Subcutaneous abdominal adipose tissue (tissue), 5 donors: ENCODE results near the gene CALD1.

Experiments
- H3K27ac ChIP-seq: one replicate; pipeline ENCODE4 v1.7.0; 2013; ENCODE audit warnings: low read depth, mild to moderate bottlenecking, inconsistent platforms, low read length, moderate library complexity
- H3K27me3 ChIP-seq, 5 donors: one replicate each; pipeline ENCODE4 v1.7.0; 2013; ENCODE audit warnings: low read length in 5 of 5, inconsistent platforms in 1 of 5; ENCODE audit not compliant: control insufficient read depth in 5 of 5, insufficient read depth in 4 of 5
- H3K36me3 ChIP-seq, 5 donors: one replicate each; pipeline ENCODE4 v1.7.0; 2013; ENCODE audit warnings: low read length in 5 of 5; ENCODE audit not compliant: control insufficient read depth in 5 of 5, insufficient read depth in 5 of 5
- H3K4me1 ChIP-seq, 5 donors: one replicate each; pipeline ENCODE4 v1.7.0; 2013; ENCODE audit warnings: low read length in 5 of 5, mild to moderate bottlenecking in 3 of 5, moderate library complexity in 1 of 5; ENCODE audit not compliant: control insufficient read depth in 5 of 5, insufficient read depth in 5 of 5
- H3K4me3 ChIP-seq, 5 donors: one replicate each; pipeline ENCODE4 v1.7.0; 2013; ENCODE audit warnings: low read length in 5 of 5, low read depth in 1 of 5
- H3K9ac ChIP-seq, 5 donors: one replicate each; pipeline ENCODE4 v1.7.0; 2013; ENCODE audit warnings: low read length in 5 of 5, mild to moderate bottlenecking in 4 of 5, moderate library complexity in 3 of 5
- H3K9me3 ChIP-seq, 5 donors: one replicate each; pipeline ENCODE4 v1.7.0; 2013; ENCODE audit warnings: low read length in 5 of 5; ENCODE audit not compliant: control insufficient read depth in 5 of 5
- donor health status: healthy.
- donor health status: healthy.
- donor health status: healthy.
- donor health status: healthy.
- donor health status: healthy.

The CALD1 gene

GRCh38 chr7:134761266-134761665 lies 18.2 kb upstream of the CALD1 start:
- no peaks in the 10 kb centered on the region for H3K4me1 ChIP-seq
- no peaks in the 10 kb centered on the region for H3K9me3 ChIP-seq
- no peaks in the 10 kb centered on the region for H3K27me3 ChIP-seq
- no peak overlapping the region for H3K4me3 ChIP-seq
- H3K27ac ChIP-seq = no peak overlapping the region
- no peak overlapping the region for H3K9ac ChIP-seq
- no peaks in the 10 kb centered on the region for H3K36me3 ChIP-seq

DNA sequence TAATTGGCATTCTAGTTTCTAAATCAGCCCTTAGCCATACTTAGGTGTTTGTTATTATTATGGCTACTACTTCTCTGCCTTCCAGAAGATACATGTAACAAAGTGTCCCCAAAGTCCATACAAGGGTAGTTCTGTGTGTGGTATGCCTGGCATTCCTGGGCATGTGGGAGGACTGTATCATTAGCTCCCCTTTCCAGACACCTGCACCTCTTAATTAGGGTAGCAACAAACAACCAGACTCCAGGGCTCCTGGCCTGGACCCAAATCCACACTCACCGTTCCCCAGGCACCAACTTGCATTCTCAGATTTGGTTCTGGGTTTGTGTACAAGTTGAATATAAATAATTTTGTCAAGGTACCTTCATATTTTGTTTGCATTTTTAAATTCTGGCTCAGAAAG lies 15.5 kb upstream of the CALD1 start:
- no peak overlapping the region for H3K4me3 ChIP-seq
- no peaks in the 10 kb centered on the region for H3K36me3 ChIP-seq
- H3K27me3 ChIP-seq = no peaks in the 10 kb centered on the region
- H3K27ac ChIP-seq = no peak overlapping the region
- H3K4me1 ChIP-seq = peaks cover 0 to 17% (median 14%) of the 10 kb centered on the region in 5 donors
- H3K9me3 ChIP-seq = no peaks in the 10 kb centered on the region
- H3K9ac ChIP-seq = no peak overlapping the region

- H3K27me3 ChIP-seq = no peaks in the 10 kb centered on the region
- H3K4me3 ChIP-seq = no peak overlapping the region
- H3K27ac ChIP-seq = no peak overlapping the region
- peaks cover 0 to 17% (median 14%) of the 10 kb centered on the region in 5 donors for H3K4me1 ChIP-seq
- no peaks in the 10 kb centered on the region for H3K9me3 ChIP-seq
- no peaks in the 10 kb centered on the region for H3K36me3 ChIP-seq
- no peak overlapping the region for H3K9ac ChIP-seq
These were observed 15.1 kb upstream of the CALD1 start for GRCh38 chr7:134764365-134764764.

- H3K9ac ChIP-seq = peak overlapping the region in 1 of 5 donors; percentile 43
- no peaks in the 10 kb centered on the region for H3K27me3 ChIP-seq
- no peaks in the 10 kb centered on the region for H3K36me3 ChIP-seq
- peak overlapping the region; percentile 39 for H3K27ac ChIP-seq
- no peaks in the 10 kb centered on the region for H3K9me3 ChIP-seq
- H3K4me1 ChIP-seq = peaks cover 0 to 17% (median 14%) of the 10 kb centered on the region in 5 donors
- peak overlapping the region in 3 of 5 donors; percentile 7 to 45 (median 24) for H3K4me3 ChIP-seq
These were observed 12.5 kb upstream of the CALD1 start for GRCh38 chr7:134766779-134767519.

GRCh38 chr7:134767520-134768168 lies 11.8 kb upstream of the CALD1 start:
- Histone ChIP-seq H3K36me3 (no peaks in the 10 kb centered on the region), H3K27me3 (no peaks in the 10 kb centered on the region), H3K9ac (no peak overlapping the region), H3K4me1 (peaks cover 0 to 17% (median 14%) of the 10 kb centered on the region in 5 donors), H3K27ac (peak overlapping the region; percentile 39), H3K9me3 (no peaks in the 10 kb centered on the region), H3K4me3 (no peak overlapping the region)

GRCh38 chr7:134768243-134768642 lies 11.2 kb upstream of the CALD1 start:
- Histone ChIP-seq H3K4me3 (no peak overlapping the region), H3K9ac (no peak overlapping the region), H3K27ac (no peak overlapping the region), H3K9me3 (no peaks in the 10 kb centered on the region), H3K36me3 (no peaks in the 10 kb centered on the region), H3K27me3 (no peaks in the 10 kb centered on the region), H3K4me1 (peaks cover 0 to 17% (median 14%) of the 10 kb centered on the region in 5 donors)

DNA sequence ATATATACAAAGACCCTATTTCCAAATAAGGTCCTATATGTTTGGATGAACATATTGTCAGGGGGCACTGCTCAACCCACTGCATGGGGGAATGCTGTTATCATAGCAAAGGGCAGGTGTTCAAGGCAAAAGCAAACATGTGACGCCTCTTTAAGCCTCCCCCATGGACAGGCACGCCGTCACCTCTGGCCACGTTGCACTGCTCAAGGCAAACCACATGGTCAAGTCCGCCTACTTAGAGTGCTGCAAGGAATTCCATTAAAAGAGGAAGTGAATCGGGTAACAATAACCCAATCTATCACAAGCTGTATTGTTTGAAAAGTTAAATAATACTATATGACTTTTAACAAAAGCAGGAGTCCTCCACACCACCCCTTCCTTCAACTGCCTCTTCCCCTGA lies 8.8 kb upstream of the CALD1 start:
- Histone ChIP-seq H3K36me3 (no peaks in the 10 kb centered on the region), H3K27me3 (no peaks in the 10 kb centered on the region), H3K27ac (no peak overlapping the region), H3K9me3 (no peaks in the 10 kb centered on the region), H3K4me1 (peaks cover 0 to 17% (median 14%) of the 10 kb centered on the region in 5 donors), H3K4me3 (no peak overlapping the region), H3K9ac (no peak overlapping the region)

GRCh38 chr7:134771111-134771510 lies 8.3 kb upstream of the CALD1 start:
- H3K9me3 ChIP-seq = no peaks in the 10 kb centered on the region
- H3K9ac ChIP-seq = no peak overlapping the region
- peaks cover 0 to 17% (median 14%) of the 10 kb centered on the region in 5 donors for H3K4me1 ChIP-seq
- H3K27me3 ChIP-seq = no peaks in the 10 kb centered on the region
- H3K36me3 ChIP-seq = no peaks in the 10 kb centered on the region
- H3K4me3 ChIP-seq = no peak overlapping the region
- no peak overlapping the region for H3K27ac ChIP-seq

GRCh38 chr7:134771889-134772288 lies 7.5 kb upstream of the CALD1 start:
- Histone ChIP-seq H3K36me3 (no peaks in the 10 kb centered on the region), H3K9me3 (no peaks in the 10 kb centered on the region), H3K4me1 (peaks cover 0 to 12% (median 8%) of the 10 kb centered on the region in 5 donors), H3K27ac (no peak overlapping the region), H3K9ac (no peak overlapping the region), H3K27me3 (no peaks in the 10 kb centered on the region), H3K4me3 (no peak overlapping the region)

- Histone ChIP-seq H3K27ac (no peak overlapping the region), H3K9ac (no peak overlapping the region), H3K4me1 (peaks cover 0 to 9% (median 3%) of the 10 kb centered on the region in 5 donors), H3K27me3 (no peaks in the 10 kb centered on the region), H3K36me3 (no peaks in the 10 kb centered on the region), H3K4me3 (no peak overlapping the region), H3K9me3 (no peaks in the 10 kb centered on the region)
These were observed 7.0 kb upstream of the CALD1 start for GRCh38 chr7:134772401-134772800.
